Ishikawa (cell line): ENCODE measurements around the gene KDM1A.

Experiments used
- CEBPB ChIP-seq: IDR thresholded peaks from 2 replicates; pipeline ENCODE4 v1.6.1; 2012
- EGR1 ChIP-seq: IDR thresholded peaks from 2 replicates; pipeline ENCODE4 v1.6.1; 2012
- EP300 ChIP-seq: IDR thresholded peaks from 2 replicates; pipeline ENCODE4 v1.6.1; 2012; ENCODE audit warnings: borderline replicate concordance
- FOXM1 ChIP-seq: IDR thresholded peaks from 2 replicates; pipeline ENCODE4 v1.6.1; 2012; ENCODE audit warnings: low read depth, borderline replicate concordance
- MAX ChIP-seq: IDR thresholded peaks from 2 replicates; pipeline ENCODE4 v1.6.1; 2012
- NFIC ChIP-seq: IDR thresholded peaks from 2 replicates; pipeline ENCODE4 v1.6.1; 2012
- REST ChIP-seq: IDR thresholded peaks from 2 replicates; pipeline ENCODE4 v1.6.1; 2012; ENCODE audit warnings: low read depth, mild to moderate bottlenecking
- YY1 ChIP-seq: IDR thresholded peaks from 2 replicates; pipeline ENCODE4 v1.6.1; 2012; ENCODE audit warnings: low read depth
- ZBTB7A ChIP-seq: IDR thresholded peaks from 2 replicates; pipeline ENCODE4 v1.6.1; 2012; ENCODE audit warnings: low read depth
- TF ChIP-seq, protein P1 (sequence below): IDR thresholded peaks from 2 replicates; pipeline ENCODE4 v1.6.1; 2012

GRCh38 chr1:23091545-23091944, 72.3 kb downstream of the KDM1A start:
- TF ChIP-seq EP300 (no peak), REST (no peak), FOXM1 (no peak), CEBPB (no peak), NFIC (no peak), EGR1 (no peak), YY1 (no peak), ZBTB7A (no peak), MAX (no peak)
- TF ChIP-seq, protein P1, sequence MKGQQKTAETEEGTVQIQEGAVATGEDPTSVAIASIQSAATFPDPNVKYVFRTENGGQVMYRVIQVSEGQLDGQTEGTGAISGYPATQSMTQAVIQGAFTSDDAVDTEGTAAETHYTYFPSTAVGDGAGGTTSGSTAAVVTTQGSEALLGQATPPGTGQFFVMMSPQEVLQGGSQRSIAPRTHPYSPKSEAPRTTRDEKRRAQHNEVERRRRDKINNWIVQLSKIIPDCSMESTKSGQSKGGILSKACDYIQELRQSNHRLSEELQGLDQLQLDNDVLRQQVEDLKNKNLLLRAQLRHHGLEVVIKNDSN, result no peak
